Measurements from ENCODE around the gene IL17REL.

Gene IL17REL

DNA sequence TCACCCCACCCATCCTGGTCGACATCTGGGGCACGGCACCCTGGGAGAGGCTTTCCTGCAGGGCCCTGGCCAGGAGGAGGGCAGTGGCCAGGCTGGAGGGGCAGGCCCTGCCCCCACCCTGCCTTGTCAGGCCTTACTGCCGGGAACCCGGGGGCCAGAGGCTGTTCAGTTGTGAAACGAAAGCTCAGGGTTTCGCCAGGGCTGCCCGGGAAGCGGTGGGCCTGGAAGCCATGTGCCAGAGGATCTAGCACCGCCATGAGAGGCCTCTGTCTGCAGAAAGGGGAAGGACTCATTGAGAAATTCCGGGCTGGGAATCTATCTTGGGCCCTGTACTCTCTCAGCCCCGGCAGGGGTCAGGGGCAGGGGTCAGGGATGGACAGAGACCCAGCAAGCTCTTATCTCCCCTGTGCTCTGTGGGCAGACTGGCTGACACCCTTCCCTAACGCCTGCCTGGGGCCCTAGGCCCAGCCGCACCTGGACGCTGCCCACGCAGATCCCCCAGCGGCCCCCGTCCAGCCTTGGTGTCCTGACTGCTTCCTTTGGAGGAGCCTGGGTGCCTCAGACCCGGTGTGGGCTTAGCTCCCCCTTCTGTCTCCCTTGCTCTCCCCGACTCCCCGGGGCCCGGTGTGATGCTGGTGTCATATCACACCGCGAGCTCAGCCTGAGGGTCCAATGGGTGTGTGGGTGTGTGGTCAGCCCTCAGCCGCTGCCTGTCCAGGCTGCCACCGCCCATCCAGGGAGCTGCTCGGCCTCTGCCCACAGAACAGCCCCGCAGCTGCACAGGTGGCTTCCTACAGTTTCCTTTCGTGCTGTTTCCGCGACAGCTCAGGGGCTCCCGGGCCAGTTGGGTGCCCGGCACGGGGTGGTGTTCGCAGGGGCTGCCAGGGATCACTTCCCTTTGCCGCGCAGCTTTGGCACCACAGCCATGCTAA, 45.5 kb downstream of the IL17REL start:
- DNase-seq (ENCODE audit: low read depth): no peak

DNA sequence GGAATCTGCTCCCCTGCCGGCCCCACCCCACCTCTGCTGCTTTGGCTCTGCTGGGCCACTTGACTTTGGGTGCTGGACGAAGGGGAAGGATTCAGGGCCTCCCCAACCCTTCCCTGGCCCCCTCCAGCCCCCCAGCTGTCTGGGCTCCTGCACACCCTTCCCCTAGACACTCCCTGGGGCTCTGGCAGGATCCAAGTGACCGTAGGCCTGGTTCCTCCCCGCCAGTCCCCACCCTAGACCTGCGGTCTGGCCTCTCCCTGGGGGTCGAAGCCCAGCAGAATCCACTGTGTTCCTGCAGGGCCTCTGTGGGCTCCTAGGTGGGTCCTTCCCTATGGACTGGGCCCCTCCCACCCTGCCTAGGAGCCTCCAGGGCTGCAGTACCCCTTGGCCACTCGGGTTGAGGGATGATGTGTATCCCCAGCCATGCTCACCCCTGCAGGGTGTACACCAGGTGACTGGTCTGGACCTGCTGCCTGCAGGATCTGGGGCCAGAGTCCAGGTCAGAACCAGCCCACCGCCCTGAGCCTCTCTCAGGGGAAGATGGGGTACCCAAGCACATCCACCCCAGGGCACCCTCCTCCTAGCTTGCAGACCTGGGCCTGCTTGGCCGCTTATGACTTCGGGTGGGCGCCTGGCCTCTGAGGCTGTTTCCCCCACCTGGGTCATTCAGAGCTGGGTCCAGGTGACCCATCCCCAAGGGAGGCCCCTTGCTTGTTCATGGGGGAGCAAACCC, 46.4 kb downstream of the IL17REL start:
- DNase-seq (ENCODE audit: low read depth): no peak

DNA sequence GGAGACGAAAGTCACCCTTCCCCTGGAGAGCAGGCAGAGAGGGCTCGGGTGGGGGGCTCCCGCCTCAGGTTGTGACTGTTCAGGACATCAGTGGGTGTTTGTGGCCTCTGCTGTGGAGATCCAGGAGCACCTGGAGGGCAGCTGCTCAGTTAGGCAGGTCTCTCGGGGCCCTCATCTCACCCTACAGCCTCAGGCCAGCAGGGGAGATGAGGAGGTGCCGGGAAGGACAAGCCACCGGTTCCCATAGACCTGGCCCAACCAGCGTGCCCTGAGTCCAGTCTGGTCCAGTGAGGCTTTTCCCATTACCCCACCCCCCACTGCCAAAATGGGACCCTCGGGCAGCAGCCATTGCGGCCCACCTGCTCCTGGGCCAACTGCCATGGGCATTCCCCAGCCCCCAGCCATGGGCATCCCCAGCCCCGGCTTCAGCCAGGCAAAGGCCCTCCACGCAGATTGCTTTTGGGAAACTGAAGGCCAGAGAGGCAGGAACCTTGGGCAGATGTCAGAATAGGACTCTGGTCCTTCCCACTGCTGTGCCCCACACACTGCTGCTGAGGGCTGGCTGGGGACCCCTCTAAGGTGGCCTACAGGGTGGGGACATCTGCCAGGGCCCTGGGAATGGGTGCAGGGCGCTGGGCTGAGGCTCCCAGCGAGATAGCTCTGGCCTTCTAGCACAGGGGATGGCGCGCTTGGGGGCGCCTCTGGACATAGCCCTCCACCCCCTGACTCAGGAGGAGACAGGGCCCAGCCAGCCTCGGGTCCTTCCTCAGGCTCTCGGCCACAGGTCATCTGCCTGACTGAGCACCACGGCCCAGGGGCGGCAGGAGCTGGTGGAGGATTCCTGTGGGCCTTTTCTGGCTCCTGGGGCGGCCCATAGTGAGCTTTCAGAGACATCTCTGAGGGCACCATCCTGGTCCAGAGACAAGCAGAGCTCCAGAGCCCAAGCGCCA, 47.2 kb downstream of the IL17REL start:
- DNase-seq (ENCODE audit: low read depth): no peak

DNA sequence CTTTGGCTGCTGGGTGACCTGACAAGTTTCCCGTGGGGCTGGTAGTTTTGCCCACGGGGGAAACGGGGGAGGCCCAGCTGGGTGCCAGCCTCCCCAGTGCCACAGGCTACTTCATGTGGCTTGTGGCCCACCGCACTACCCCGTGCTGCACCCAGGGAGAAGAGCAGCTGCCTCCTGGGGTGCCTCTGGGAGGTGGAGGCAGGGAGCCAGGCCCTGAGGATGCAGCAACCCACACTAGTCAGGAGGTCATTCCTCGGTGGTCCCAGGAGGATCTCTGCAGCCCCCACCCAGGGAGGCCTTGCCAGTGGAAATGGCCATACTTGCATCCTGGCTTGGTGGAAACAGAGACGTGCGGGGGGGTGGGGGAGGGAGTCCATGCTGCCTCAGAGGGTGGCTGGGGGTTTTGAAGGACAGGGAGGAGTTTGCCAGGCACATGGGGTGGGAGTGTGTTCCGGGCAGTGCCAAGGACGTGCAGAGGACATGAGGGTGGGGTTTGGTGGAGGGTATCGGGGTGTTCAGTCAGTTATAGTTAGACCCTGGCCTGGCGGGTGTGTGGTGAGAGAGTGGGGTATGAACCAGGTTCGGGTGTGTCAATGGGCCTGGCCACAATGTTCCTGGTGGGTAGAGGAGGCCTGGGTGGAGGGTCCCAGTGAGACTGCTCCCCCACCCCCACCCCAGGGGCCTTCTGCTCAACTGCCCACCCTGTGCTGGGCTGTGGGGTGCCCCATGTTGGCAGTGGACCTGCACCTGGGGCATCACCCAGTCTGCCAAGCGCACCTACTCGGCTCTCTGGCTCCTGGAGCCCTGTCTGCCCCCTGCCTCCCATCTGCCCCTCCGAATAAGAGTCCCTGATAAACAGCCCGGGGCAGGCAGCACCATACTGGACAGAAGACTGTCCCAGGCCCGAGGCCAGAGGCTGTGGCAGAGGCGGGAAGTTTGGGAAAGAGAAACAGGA, 48.2 kb downstream of the IL17REL start:
- DNase-seq (ENCODE audit: low read depth): no peak

DNA sequence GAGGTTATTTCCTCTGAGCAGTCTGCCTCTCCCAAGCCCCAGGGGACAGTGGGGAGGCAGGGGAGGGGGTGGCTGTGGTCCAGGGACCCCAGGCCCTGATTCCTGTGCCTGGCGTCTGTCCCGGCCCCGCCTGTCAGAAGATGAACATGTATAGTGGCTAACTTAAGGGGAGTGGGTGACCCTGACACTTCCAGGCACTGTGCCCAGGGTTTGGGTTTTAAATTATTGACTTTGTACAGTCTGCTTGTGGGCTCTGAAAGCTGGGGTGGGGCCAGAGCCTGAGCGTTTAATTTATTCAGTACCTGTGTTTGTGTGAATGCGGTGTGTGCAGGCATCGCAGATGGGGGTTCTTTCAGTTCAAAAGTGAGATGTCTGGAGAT, 48.9 kb downstream of the IL17REL start:
- no peak for DNase-seq (ENCODE audit: low read depth)

DNA sequence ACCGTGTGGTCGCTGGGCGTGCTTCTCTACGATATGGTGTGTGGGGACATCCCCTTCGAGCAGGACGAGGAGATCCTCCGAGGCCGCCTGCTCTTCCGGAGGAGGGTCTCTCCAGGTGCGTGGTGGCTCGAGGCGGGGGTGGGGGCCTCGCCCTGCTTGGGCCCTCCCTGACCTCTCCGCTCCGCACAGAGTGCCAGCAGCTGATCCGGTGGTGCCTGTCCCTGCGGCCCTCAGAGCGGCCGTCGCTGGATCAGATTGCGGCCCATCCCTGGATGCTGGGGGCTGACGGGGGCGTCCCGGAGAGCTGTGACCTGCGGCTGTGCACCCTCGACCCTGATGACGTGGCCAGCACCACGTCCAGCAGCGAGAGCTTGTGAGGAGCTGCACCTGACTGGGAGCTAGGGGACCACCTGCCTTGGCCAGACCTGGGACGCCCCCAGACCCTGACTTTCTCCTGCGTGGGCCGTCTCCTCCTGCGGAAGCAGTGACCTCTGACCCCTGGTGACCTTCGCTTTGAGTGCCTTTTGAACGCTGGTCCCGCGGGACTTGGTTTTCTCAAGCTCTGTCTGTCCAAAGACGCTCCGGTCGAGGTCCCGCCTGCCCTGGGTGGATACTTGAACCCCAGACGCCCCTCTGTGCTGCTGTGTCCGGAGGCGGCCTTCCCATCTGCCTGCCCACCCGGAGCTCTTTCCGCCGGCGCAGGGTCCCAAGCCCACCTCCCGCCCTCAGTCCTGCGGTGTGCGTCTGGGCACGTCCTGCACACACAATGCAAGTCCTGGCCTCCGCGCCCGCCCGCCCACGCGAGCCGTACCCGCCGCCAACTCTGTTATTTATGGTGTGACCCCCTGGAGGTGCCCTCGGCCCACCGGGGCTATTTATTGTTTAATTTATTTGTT, 49.6 kb downstream of the IL17REL start:
- DNase-seq (ENCODE audit: low read depth): no peak

DNA sequence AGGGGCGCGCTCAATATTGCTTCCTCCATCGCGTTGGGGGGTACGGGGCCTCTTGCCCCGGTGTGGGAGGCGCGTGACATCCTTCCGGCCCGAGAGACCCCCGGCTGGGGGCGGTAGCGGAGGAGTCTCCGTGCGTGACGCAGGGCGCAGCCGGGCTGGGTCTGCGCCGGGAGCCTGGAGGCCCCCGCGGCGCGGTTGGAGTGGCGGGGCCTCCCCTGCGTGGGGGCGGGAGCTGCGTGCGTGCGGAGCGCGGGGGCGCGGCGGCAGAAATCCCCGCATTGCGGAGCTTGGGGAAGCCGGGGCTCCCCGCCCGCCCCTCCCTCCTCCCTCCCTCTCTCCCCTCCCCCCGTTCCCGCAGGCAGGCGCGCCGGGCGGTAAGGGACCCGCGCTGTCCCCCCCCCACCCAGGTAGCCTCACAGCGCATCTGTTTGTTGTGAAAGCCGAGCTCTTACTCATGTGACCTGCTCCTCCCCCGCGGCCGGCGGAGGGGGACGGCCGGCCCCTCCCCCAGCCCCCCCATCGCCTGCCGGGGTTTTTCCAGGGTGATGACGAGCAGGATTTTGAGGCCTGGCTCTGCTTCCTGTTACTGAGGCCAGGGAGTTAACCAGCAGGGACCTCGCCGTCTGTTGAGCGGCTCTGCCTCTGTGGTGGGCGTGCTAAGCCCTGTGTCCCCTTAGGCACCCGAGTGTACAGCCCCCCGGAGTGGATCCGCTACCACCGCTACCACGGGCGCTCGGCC, 50.4 kb downstream of the IL17REL start:
- DNase-seq (ENCODE audit: low read depth): peak; percentile 85

DNA sequence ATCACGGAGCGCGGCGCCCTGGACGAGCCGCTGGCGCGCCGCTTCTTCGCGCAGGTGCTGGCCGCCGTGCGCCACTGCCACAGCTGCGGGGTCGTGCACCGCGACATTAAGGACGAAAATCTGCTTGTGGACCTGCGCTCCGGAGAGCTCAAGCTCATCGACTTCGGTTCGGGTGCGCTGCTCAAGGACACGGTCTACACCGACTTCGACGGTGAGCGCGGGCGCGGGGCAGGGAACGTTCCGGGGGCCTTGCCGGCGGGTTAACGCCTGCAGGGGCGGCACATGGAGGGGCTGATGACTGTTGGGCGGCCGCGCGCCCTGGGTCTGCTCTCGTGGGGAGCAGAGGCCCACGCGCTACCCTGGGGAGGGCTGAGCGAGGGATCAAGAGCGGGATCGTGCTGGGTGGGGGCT, 51.0 kb downstream of the IL17REL start:
- no peak for DNase-seq (ENCODE audit: low read depth)

DNA sequence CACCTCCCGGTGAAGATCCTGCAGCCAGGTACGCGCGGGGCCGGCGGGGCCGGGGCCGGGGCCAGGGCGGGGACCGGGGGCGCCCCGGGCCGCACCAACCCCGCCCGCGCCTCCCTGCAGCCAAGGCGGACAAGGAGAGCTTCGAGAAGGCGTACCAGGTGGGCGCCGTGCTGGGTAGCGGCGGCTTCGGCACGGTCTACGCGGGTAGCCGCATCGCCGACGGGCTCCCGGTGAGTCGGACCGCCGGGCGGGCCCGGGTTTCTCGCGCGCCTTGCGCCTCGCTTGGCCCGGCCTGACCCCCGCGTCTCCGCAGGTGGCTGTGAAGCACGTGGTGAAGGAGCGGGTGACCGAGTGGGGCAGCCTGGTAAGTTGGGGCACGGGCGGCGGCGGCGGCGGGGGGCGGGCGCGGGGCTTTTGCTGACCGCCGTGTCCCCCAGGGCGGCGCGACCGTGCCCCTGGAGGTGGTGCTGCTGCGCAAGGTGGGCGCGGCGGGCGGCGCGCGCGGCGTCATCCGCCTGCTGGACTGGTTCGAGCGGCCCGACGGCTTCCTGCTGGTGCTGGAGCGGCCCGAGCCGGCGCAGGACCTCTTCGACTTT, 51.5 kb downstream of the IL17REL start:
- DNase-seq (ENCODE audit: low read depth): peak; percentile 46

DNA sequence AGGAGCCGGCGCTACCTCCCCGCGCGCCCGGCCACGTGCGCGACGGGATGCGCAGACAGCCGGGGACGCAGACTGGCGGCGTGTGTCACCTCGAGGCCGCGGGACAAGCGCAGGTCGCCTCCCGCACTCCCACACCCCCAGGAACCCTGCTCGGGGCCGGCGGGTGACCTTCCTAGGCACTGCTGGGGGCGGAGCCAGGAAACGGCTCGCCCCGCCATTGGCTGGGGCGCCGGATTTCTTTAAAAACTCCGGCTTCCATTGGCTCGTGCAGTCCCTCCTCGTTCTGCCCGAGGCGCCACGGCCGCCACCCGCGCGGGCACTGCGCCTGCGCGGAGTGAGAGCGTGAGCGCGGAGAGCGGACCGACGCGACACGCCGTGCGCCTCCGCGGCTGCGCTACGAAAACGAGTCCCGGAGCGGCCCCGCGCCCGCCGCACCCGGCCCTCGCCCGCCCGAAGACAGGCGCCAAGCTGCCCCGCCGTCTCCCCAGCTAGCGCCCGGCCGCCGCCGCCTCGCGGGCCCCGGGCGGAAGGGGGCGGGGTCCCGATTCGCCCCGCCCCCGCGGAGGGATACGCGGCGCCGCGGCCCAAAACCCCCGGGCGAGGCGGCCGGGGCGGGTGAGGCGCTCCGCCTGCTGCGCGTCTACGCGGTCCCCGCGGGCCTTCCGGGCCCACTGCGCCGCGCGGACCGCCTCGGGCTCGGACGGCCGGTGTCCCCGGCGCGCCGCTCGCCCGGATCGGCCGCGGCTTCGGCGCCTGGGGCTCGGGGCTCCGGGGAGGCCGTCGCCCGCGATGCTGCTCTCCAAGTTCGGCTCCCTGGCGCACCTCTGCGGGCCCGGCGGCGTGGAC, 52.2 kb downstream of the IL17REL start, which contains the start of gene PIM3:
Gene PIM3 (plus strand): TSS at position 614 of the 846 bp plus-strand sequence. CDS start 176 bp downstream, at position 790.
- peak; percentile 94 for DNase-seq (ENCODE audit: low read depth)

DNA sequence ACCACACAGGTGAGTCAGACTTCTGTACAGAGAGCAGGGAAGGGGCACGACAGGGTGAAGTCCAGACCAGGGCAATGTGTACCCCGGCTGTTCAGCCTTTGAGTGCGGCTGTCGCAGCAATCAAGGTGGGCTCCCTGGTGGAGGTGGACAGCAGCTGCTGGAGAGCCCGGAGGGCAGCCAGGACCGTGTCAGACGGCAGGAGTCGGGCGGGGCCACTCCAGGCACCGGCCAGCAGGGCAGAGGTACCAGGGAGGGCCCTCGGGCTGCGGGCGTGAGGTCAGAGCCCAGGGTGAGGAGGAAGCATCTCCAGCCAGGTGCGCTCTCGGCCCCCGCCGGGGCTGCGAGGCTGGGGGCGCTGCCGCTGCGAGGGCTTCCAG, 52.8 kb downstream of the IL17REL start:
- no peak for DNase-seq (ENCODE audit: low read depth)

DNA sequence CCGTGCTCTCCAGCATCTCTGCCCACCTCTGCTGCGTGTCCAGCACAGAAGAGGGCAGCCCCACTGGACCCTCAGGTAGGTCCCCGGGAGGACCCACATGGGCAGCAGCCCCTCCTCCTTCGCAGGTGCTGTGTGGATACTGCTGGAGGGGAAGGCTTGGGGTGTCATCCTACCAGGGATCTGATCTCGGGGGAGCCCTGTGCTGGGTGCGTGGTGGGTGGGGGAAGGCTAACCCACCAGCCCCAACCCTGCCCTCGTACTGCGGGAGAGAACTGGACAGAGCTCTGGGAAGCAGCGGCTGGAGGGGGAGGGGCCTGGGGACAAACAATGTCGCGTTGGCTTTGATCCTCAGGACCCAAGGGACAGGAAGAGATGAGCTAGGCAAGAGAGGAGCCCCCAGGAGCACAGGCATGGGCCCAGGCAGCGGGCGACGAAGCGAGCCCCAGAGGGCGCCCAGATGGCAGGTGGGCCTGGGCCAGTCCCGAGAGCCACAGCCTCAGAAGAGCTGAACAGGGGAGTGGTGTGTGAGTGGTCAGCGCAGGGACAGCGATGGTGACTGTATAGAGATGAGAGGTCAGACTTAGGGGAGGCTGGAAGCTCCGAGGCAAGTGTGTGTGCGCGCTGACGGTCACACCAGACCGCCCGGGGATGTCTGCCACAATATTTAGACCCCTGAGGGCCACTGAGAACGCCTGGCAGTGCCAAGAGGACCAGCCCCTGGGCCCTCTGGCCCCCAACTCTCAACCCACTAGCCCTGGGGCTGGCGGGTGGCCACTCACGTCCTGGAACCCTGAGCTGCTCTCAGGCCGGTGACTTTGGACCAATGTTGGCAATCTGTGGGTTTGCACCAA, 53.4 kb downstream of the IL17REL start:
- DNase-seq (ENCODE audit: low read depth): no peak

DNA sequence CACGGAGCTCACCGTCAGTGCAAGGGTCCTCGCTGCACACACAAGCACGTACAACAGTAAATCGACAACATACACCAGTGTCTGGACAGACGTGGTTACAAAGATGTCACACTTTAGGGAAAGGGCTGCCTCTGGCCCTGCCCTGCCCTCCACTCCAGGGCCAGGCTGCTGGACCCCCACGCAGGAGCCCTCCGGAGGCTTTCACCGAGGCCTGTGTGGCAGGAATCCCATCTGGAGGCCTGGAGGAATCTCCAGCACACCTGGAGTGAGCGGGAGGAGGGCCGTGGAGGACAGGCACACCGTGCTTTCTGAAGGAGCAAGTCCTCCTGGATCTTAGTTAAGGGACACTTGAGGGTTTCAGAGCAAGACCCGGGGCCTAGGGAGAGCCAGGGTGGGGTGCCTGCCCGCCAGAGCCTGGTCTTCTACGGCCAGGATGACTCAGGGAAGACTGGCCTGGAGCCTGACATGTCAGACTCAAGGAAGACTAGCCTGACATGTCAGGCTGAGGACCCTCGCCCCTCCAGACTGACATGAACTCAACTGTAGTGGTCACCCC, 54.1 kb downstream of the IL17REL start:
- DNase-seq (ENCODE audit: low read depth): no peak

DNA sequence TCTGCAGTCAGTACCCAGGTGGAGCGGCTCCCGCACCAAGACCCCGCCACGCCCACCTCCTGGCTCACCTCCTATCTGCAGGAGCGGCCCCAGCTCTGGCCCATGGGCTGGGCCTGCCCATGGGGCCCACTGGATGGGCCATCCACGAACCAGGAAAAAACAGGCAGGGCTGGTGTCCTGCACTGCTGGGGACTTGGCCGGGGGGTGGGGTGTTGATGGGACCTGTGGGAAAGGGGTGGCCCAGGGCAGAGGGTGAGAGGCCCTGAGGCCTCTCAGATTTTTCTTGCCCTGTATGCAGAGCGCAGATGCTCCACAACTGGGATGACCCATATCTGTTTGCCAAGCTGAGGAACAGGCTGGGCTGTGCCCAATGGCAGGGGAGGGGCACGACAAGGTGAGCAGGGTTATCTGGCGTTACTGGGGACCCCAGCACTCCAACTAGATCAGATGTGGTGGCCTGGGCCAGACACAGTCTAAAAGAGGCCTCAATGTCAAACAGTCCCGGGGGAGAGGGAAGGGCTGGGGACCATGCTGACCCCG, 54.7 kb downstream of the IL17REL start:
- DNase-seq (ENCODE audit: low read depth): no peak

DNA sequence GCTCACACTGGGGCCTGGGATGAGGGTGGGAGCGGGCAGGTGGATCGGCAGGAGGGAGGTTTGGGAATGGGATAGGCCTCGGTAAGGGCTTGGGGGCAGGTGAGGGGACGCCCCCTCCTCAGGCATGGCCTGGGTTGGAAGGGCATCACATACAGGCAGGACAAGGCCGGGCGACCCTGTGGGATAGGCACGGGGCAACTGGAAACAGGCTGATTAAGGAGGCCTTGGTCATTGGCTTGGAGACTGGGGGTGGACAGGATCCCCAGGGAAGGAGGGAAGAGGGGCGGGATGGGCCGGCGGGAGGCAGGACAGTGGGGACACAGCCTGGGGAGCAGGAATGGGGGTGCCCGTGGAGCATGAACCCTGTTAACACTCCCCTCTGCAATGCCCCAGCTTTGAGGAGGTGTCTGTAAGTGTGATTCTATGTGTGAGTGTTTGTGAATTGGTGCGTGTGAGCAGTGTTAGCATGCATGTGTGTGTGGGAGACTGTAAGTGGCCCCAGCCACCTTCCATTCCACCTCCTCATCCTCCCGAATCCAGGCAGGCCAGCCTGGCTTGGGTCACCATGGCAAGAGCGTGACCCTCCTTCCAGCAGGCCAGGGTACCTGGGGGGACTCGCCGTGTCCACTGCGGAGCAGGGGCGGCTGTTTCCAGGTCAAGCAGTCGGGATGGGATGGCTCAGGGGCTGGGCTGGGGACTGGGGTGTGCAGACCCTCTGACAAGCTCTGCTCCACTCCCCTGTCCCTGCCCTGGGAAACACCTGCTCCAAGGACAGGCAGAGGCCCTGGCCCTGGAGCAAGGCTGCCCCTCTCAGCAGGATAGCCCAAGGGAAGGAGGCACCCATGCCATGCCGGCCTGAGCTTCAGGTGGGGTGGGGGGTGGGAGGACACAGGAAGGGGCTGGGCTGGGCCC, 55.4 kb downstream of the IL17REL start:
- no peak for DNase-seq (ENCODE audit: low read depth)

Data from activated T-cell treated with anti-CD3 and anti-CD28 coated beads for 48 hours (primary cell).